Occipital lobe (tissue), 3 donors: ENCODE measurements around the gene CAB39. TPM values are rescaled to one million over a fixed set of nuclear protein-coding genes. Genes with fewer than 3 reads are reported as not detected.

Experiments used
- DNase-seq: peaks from one replicate; lab custom pipeline; 2025; lab: John Stamatoyannopoulos, UW
- small RNA-seq: library from RNA; depleted of rRNA; stranded (forward); fragments of <200 nt; gene quantifications from one replicate; pipeline ENCODE3, GENCODE V24; 2014
- total RNA-seq: library from RNA; depleted of rRNA; stranded (reverse); fragments of >200 nt; gene quantifications from one replicate; pipeline ENCODE4 v1.2.3, GENCODE V29; 2014

The CAB39 gene
- total RNA-seq, 1 donor from 2014 or later = 149 TPM

- no peak for DNase-seq
These were observed 149.7 kb downstream of the CAB39 start for GRCh38 chr2:230862292-230862691.

- DNase-seq = no peak
These were observed 150.4 kb downstream of the CAB39 start for GRCh38 chr2:230863031-230863430.

- DNase-seq = no peak
These were observed 150.9 kb downstream of the CAB39 start for GRCh38 chr2:230863442-230864121.

- DNase-seq = no peak
These were observed 151.5 kb downstream of the CAB39 start for GRCh38 chr2:230864122-230864604.

GRCh38 chr2:230864605-230865306 lies 152.1 kb downstream of the CAB39 start, which contains the start of gene ITM2C:
ITM2C (plus strand) TSS chr2:230864942; CDS start chr2:230865026, 84 bp downstream.
- peak; percentile 72 for DNase-seq

- no peak for DNase-seq
These were observed 152.7 kb downstream of the CAB39 start for GRCh38 chr2:230865307-230865765.

GRCh38 chr2:230865766-230866755 lies 153.4 kb downstream of the CAB39 start:
- DNase-seq = no peak

GRCh38 chr2:230866756-230867523 lies 154.3 kb downstream of the CAB39 start:
- DNase-seq = peak; percentile 55

- DNase-seq = no peak
These were observed 155.7 kb downstream of the CAB39 start for GRCh38 chr2:230868161-230868946.

- DNase-seq = no peak
These were observed 156.6 kb downstream of the CAB39 start for GRCh38 chr2:230868947-230869913.

- DNase-seq = no peak
These were observed 157.4 kb downstream of the CAB39 start for GRCh38 chr2:230869914-230870543.

Small RNAs within 50 kb of the gene (small RNA-seq; reads per million reads assigned to genes)
- gene BANF1P3 (not detected), gene RNU6-268P (not detected)

Other genes with a start within 250 kb of the CAB39 start
- 112 TPM for gene ITM2C, start 152.1 kb downstream of the CAB39 start, total RNA-seq
- not detected for gene GPR55, start 212.4 kb downstream of the CAB39 start, total RNA-seq